H1 (cell line): ENCODE results near the gene MCM5. TPM values are rescaled to one million over a fixed set of nuclear protein-coding genes. Genes with fewer than 3 reads are reported as not detected.

ENCODE experiments used
- POU5F1 ChIP-seq: IDR thresholded peaks from 2 replicates; pipeline ENCODE4 v1.6.1; 2011; ENCODE audit warnings: low read depth, mild to moderate bottlenecking, low read length, moderate library complexity
- TBP ChIP-seq: IDR thresholded peaks from 2 replicates; pipeline ENCODE4 v1.6.1; 2011; ENCODE audit warnings: low read depth, low read length, improper control_type of control experiment
- polyA plus RNA-seq, 7 experiments: library from polyadenylated mRNA; depleted of rRNA in 3 of 7; stranded (reverse) in 5 of 7; unstranded in 2 of 7; fragments of >200 nt in 5 of 7; fragments of 200-250 nt in 2 of 7; gene quantifications; 1 replicate in 5 of 7; 2 replicates in 1 of 7; 4 replicates in 1 of 7; pipeline versions ENCODE4 v1.2.1 to v1.2.3, GENCODE V29; 2011 to 2013; ENCODE audit warnings: missing spikeins in 2 of 7, mixed read lengths in 2 of 7
- total RNA-seq: library from RNA; stranded (reverse); fragmentation: NEBNext Ultra II Directional; extraction: Animal tissue kit (Norgen Biotek cat#: 25700); gene quantifications from 2 replicates; pipeline ENCODE4 v1.2.1, GENCODE V29; 2021

Gene MCM5
- total and polyA plus RNA-seq, 2 of the 8 experiments (the other 6 are each of a cell fraction or from before 2014, with no cell fraction given), result 210 to 305 TPM

DNA sequence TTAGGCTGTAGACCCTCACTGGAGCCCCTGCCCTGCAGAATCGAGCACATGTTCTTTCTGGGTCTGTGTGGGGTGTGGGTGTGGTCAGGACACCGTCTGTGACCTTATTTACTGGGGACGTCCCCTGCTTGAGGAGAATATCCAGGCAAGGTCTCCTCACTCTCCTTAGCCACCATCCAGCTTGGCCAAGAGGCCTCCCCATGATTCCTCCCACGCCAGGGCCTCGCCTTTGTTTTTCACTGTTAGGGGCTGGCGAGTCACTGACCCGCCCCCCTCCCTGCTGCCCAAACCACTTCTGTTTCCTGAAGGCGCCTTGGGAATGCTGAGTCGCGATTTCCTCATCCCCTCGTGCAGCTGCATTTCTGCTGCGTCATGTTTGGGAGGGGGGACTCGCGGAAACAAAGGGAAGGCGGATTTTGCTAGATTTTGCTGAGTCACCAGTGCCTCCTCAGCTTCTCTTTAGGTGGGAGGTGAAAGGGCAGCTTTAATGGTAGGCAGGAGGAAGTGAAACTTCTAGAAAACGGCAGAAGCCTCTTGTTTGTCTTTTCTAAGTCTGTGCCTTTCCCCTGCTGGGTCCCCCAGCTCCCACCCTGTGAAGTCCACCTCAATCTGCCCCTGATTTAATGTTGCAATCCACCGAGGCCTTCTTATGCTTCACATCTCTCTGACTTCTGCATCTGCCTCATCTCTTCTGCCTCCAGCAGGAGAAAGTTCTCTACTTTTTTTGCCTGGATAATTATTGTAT is 23.0 kb upstream of the MCM5 start (continued):
- TF ChIP-seq TBP, result 0 out of 2 replicates have a peak, but pooled peaks have one; percentile 26
- TF ChIP-seq POU5F1, result no peak
